K562 (cell line): ENCODE data around the gene MPC2. TPM values are rescaled to one million over a fixed set of nuclear protein-coding genes. Genes with fewer than 3 reads are reported as not detected.
A peak's percentile ranks its signal among the peaks of the same experiment; 100 is the strongest.

ENCODE experiments used
- C11orf30 ChIP-seq: fragments of 450-650 bp; IDR thresholded peaks from 2 replicates; pipeline ENCODE4 v1.6.1; 2016; ENCODE audit warnings: low read depth, mild to moderate bottlenecking
- DPF2 ChIP-seq: fragments of 450-650 bp; IDR thresholded peaks from 2 replicates; pipeline ENCODE4 v1.6.1; 2016
- FOS ChIP-seq: IDR thresholded peaks from 3 replicates; pipeline ENCODE4 v1.6.1; 2011; ENCODE audit not compliant: insufficient read length; ENCODE audit errors: extremely low read depth
- FOXA3 ChIP-seq, 2 experiments: fragments of 450-650 bp in 1 of 2; sonication (generic) in 1 of 2; formaldehyde crosslinking; IDR thresholded peaks in 1 of 2; conservative IDR thresholded peaks in 1 of 2; 2 replicates each; pipeline versions ENCODE4 v1.4.0 to v1.8.0; 2020 to 2022; ENCODE audit warnings: mild to moderate bottlenecking in 2 of 2, missing genetic modification reagents in 1 of 2
- HNRNPL ChIP-seq: fragments of 200-400 bp; formaldehyde crosslinking; IDR thresholded peaks from 2 replicates; pipeline ENCODE4 v1.6.1; 2017; ENCODE audit warnings: low read depth, mild to moderate bottlenecking, low read length
- JUND ChIP-seq, 2 experiments: IDR thresholded peaks; 2 replicates in 1 of 2; 3 replicates in 1 of 2; pipeline ENCODE4 v1.6.1; 2011; ENCODE audit warnings: borderline replicate concordance in 2 of 2, low read depth in 2 of 2, low read length in 2 of 2, improper control_type of control experiment in 1 of 2, missing biosample characterization in 1 of 2, missing genetic modification characterization in 1 of 2, missing genetic modification reagents in 1 of 2
- MTA1 ChIP-seq: fragments of 450-650 bp; IDR thresholded peaks from 2 replicates; pipeline ENCODE4 v1.6.1; 2017; ENCODE audit warnings: borderline replicate concordance
- NCOA2 ChIP-seq, 2 experiments: fragments of 450-650 bp; IDR thresholded peaks; 2 replicates each; pipeline ENCODE4 v1.6.1; 2018; ENCODE audit warnings: mild to moderate bottlenecking in 2 of 2, moderate library complexity in 1 of 2; ENCODE audit not compliant: partially characterized antibody in 2 of 2
- NR4A1 ChIP-seq, 2 experiments: fragments of 250-450 bp in 1 of 2; fragments of 450-650 bp in 1 of 2; sonication (Bioruptor Pico) in 1 of 2; IDR thresholded peaks; 2 replicates each; pipeline versions ENCODE4 v1.4.0 to v1.6.1; 2016 to 2020; ENCODE audit warnings: mild to moderate bottlenecking in 2 of 2, missing compliant biosample characterization in 1 of 2, missing genetic modification characterization in 1 of 2, moderate library complexity in 1 of 2
- POLR3A ChIP-seq: IDR thresholded peaks from 2 replicates; pipeline ENCODE4 v1.6.1; 2011; ENCODE audit warnings: borderline replicate concordance, mild to moderate bottlenecking, moderate library complexity; ENCODE audit not compliant: insufficient read length, insufficient read depth; ENCODE audit errors: extremely low read depth
- RBM22 ChIP-seq: fragments of 200-400 bp; formaldehyde crosslinking; IDR thresholded peaks from 2 replicates; pipeline ENCODE4 v1.6.1; 2018; ENCODE audit warnings: low read length, low read depth; ENCODE audit not compliant: poor library complexity, severe bottlenecking
- SFPQ ChIP-seq: fragments of 200-400 bp; formaldehyde crosslinking; IDR thresholded peaks from 2 replicates; pipeline ENCODE4 v1.6.1; 2017; ENCODE audit warnings: mild to moderate bottlenecking, low read depth, low read length, moderate library complexity
- SNIP1 ChIP-seq: fragments of 450-650 bp; IDR thresholded peaks from 2 replicates; pipeline ENCODE4 v1.7.1; 2017; ENCODE audit warnings: low read depth, mild to moderate bottlenecking
- TFE3 ChIP-seq: fragments of 450-650 bp; formaldehyde crosslinking; IDR thresholded peaks from 2 replicates; pipeline ENCODE4 v1.4.0; 2020; ENCODE audit warnings: mild to moderate bottlenecking, mixed read lengths
- ZNF316 ChIP-seq: fragments of 450-650 bp; IDR thresholded peaks from 2 replicates; pipeline ENCODE4 v1.6.1; 2016
- polyA plus RNA-seq, 8 experiments: library from polyadenylated mRNA; depleted of rRNA in 4 of 8; stranded (reverse) in 5 of 8; unstranded in 3 of 8; fragments of >200 nt; fragmentation: Nextera tagmentation in 2 of 8; fragmentation: Illumina TruSeq in 1 of 8; extraction: Ambion mirVana in 2 of 8; extraction: Trizol in 1 of 8; gene quantifications; 2 replicates each; pipeline versions ENCODE4 v1.2.1 to v1.2.3, GENCODE V29; 2011 to 2014; ENCODE audit warnings: inconsistent platforms in 1 of 8, missing spikeins in 1 of 8
- total RNA-seq, 7 experiments: library from RNA; depleted of rRNA in 6 of 7; stranded (reverse); fragments of >200 nt in 6 of 7; fragmentation: Illumina TruSeq in 2 of 7; extraction: Trizol in 2 of 7; gene quantifications; 2 replicates each; pipeline versions ENCODE4 v1.2.1 to v1.2.3, GENCODE V29; 2011 to 2021; ENCODE audit warnings: low replicate concordance in 1 of 7
- TF ChIP-seq, protein P1 (sequence below): fragments of 450-650 bp; formaldehyde crosslinking; IDR thresholded peaks from 2 replicates; pipeline ENCODE4 v1.4.0; 2022; ENCODE audit warnings: missing genetic modification characterization
- TF ChIP-seq, protein P2 (sequence below): sonication (generic); formaldehyde crosslinking; IDR thresholded peaks from 2 replicates; pipeline ENCODE4 v1.8.1; 2023; ENCODE audit warnings: mild to moderate bottlenecking, missing genetic modification reagents
- TF ChIP-seq, protein P3 (sequence below): fragments of 250-450 bp; sonication (Bioruptor Pico); IDR thresholded peaks from 2 replicates; pipeline ENCODE4 v1.9.0; 2021; ENCODE audit warnings: mild to moderate bottlenecking

The MPC2 gene
- total and polyA plus RNA-seq, 9 of the 15 experiments (the other 6 are each of a cell fraction or from before 2014, with no cell fraction given): 70.7 to 179 (median 144) TPM

DNA sequence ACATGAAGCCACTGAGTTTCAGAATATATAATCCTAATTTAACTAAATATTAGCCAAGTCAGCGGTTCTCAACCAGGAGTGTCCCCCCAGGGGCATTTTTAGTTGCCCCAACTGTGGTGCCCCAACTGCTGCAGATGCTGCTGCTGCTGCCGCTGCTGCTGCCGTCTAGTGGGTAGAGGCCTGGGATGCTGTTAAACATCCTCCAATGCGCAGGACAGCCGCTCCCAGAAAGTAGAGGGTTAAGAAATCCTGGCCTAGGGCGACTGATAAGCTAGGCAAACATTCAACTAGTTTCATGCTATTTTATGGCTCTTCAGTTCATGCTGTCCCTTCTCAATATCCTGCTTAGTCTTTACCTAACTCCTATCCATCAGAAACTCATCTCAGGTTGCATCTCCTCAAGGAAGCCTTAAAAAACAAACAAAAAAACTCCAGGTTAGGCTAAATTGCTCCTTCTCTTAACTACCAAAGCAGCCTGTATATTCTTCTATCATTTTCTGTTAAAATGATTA, 10.3 kb downstream of the MPC2 start (continued):
- TF ChIP-seq, protein P1, sequence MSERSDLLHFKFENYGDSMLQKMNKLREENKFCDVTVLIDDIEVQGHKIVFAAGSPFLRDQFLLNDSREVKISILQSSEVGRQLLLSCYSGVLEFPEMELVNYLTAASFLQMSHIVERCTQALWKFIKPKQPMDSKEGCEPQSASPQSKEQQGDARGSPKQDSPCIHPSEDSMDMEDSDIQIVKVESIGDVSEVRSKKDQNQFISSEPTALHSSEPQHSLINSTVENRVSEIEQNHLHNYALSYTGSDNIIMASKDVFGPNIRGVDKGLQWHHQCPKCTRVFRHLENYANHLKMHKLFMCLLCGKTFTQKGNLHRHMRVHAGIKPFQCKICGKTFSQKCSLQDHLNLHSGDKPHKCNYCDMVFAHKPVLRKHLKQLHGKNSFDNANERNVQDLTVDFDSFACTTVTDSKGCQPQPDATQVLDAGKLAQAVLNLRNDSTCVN (CRISPR knock-in tag): no peak
- peak; percentile 94 for TF ChIP-seq ZNF316
- 0 out of 2 replicates have a peak, but pooled peaks have one; percentile 27 for TF ChIP-seq HNRNPL
- TF ChIP-seq FOXA3 (CRISPR knock-in tag; conservative IDR thresholded peaks at IDR 0.05 in 1 of 2, IDR thresholded peaks at IDR 0.05 in 1 of 2): peak in 1 of 2 experiments; percentile 85; a peak in 2 of 4 replicates
- TF ChIP-seq FOS: no peak
- TF ChIP-seq C11orf30: peak; percentile 86
- TF ChIP-seq TFE3 (CRISPR knock-in tag): no peak
- TF ChIP-seq RBM22: no peak
- TF ChIP-seq SNIP1: no peak
- TF ChIP-seq, protein P2, sequence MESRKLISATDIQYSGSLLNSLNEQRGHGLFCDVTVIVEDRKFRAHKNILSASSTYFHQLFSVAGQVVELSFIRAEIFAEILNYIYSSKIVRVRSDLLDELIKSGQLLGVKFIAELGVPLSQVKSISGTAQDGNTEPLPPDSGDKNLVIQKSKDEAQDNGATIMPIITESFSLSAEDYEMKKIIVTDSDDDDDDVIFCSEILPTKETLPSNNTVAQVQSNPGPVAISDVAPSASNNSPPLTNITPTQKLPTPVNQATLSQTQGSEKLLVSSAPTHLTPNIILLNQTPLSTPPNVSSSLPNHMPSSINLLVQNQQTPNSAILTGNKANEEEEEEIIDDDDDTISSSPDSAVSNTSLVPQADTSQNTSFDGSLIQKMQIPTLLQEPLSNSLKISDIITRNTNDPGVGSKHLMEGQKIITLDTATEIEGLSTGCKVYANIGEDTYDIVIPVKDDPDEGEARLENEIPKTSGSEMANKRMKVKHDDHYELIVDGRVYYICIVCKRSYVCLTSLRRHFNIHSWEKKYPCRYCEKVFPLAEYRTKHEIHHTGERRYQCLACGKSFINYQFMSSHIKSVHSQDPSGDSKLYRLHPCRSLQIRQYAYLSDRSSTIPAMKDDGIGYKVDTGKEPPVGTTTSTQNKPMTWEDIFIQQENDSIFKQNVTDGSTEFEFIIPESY (CRISPR knock-in tag): no peak
- peak; percentile 54; the same call in 1 of the 2 replicates for TF ChIP-seq MTA1
- TF ChIP-seq NR4A1 (CRISPR knock-in tag; IDR thresholded peaks at IDR 0.05): no peak
- no peak for TF ChIP-seq NR4A1 (tag; IDR thresholded peaks at IDR 0.05)
- TF ChIP-seq, protein P3, sequence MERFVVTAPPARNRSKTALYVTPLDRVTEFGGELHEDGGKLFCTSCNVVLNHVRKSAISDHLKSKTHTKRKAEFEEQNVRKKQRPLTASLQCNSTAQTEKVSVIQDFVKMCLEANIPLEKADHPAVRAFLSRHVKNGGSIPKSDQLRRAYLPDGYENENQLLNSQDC (CRISPR knock-in tag): no peak
- TF ChIP-seq POLR3A: no peak
- peak; percentile 70 for TF ChIP-seq DPF2
- no peak for TF ChIP-seq SFPQ
- TF ChIP-seq JUND (IDR thresholded peaks at IDR 0.05; ENCODE audit: borderline replicate concordance, low read depth, low read length): no peak; the same call in 1 of the 2 replicates
- TF ChIP-seq JUND (tag; IDR thresholded peaks at IDR 0.05; ENCODE audit: borderline replicate concordance, low read depth, low read length): peak; percentile 44; the same call in 1 of the 3 replicates
- no peak for TF ChIP-seq NCOA2 (IDR thresholded peaks at IDR 0.05; ENCODE audit: partially characterized antibody in 2 of 2)
